ENCODE results near the gene OPTN. TPM values are rescaled to one million over a fixed set of nuclear protein-coding genes. Genes with fewer than 3 reads are reported as not detected.

The OPTN gene
- total RNA-seq, result 44.5 and 104 TPM in 2 replicates

DNA sequence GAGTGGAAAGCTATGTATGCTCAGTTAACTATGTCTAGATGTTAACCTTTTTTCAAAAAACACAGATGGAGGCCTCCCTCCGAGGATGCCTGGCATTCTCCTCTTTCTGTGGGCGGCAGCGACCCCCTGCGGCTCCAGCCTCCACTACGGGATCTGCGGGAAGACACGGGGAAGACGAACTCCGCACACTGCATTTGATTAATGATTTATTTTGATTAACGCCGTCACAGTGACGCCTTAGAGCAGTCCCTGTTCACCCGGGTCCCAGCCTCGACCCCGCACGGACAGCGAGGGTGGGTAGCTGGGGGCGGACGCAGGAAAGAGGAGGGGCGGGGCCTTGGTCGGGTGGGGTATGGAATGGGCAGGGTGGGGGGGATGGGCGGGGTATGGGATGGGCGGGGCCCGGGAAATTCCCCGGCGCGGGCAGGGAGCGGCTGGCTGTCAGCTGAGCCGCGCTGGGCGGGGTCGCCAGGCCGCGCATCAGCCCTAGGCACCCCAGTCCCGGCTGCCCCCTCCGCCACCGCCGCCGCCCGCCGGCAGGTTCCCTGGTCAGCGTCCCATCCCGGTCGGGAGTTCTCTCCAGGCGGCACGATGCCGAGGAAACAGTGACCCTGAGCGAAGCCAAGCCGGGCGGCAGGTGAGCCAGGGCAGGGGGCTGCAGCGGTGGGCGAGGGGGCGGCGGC lies at the start of gene OPTN:
TSS of gene OPTN (plus strand) at position 498 of the 683 bp plus-strand sequence. CDS start 8,960 bp downstream, outside the sequence.

DNA sequence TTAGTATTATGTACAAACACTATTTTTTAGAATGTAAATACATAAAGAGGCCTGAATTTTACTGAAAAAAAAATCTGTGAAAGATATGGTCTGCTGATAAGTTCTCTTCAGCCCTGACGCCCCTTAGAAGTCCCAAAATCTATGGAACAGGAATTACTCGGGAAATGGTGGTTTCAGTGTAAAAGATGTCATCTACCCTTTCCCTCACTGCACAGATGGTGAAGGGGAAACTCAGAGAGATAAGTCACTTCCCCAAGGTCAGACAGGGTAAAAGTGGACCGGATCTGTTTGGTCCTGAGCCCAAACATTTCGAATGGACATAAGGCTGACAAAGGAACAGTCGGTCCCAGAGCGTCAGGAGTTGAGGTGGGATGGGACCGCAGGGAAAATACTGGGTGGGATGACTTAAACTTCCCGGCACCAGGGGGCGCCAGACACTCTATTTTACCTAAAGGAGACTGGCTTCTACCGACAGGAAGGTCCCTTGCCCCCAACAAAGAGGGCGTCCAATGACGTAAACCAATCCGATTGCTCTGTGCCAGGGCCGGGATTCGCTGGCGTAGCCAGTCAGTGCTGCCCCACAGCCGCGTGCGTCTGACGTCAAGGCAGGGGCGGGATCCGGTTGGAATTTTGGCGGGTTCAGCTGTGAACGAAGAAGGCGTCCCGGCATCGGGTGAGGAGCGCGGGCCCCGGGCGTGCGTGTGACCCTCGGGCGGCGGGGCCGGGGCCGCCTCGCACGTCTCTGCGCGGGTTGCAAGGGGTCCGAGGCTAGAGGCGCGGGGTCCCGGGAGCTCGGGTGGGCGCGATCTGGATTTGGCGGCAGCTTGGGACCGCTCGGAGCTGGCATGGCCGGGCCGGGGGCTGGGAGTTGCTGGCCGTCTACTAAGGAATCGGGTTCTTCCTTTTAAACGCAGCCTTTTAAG lies 61.2 kb downstream of the OPTN start, which contains the start of gene MCM10:
TSS of gene MCM10 (plus strand) at position 625 of the 923 bp plus-strand sequence. CDS start 2,645 bp downstream, outside the sequence.

Other genes with a start within 250 kb of the OPTN start
- 0.96 and 1.7 TPM in 2 replicates for gene CCDC3, start 98.5 kb upstream of the OPTN start, total RNA-seq
- gene MCM10, start 61.4 kb downstream of the OPTN start, total RNA-seq, result 0.43 and 3.9 TPM in 2 replicates
- not detected in 2 replicates for gene UCMA, start 134.2 kb downstream of the OPTN start, total RNA-seq
- gene PHYH, start 199.9 kb downstream of the OPTN start, total RNA-seq, result 8.7 and 12.4 TPM in 2 replicates
- gene SEPHS1, start 248.1 kb downstream of the OPTN start, total RNA-seq, result 15.3 and 20.7 TPM in 2 replicates

Measured in tracheal epithelial cell (primary cell).